Upper lobe of left lung (tissue), 6 donors: ENCODE data around the gene OPA3. TPM values are rescaled to one million over a fixed set of nuclear protein-coding genes. Genes with fewer than 3 reads are reported as not detected.
A peak's percentile ranks its signal among the peaks of the same experiment; 100 is the strongest.

Experiments used
- ATAC-seq, 2 donors: fragments of 200-7000 bp; cut with Tn5 transposase; one replicate each; pipeline ENCODE4 v1.9.1; 2022; ENCODE audit warnings: mild to moderate bottlenecking in 2 of 2, moderate library complexity in 2 of 2; ENCODE audit not compliant: low FRiP score in 2 of 2
- DNase-seq, 2 donors: peaks; one replicate each; pipeline ENCODE4 v3.0.0-alpha.2; 2019 to 2020
- H3K27ac ChIP-seq, 4 donors: fragments of 200-600 bp; sonication (generic); one replicate each; pipeline ENCODE4 v1.5.1; 2016 to 2019
- H3K27me3 ChIP-seq, 4 donors: fragments of 200-600 bp; sonication (generic); one replicate each; pipeline ENCODE4 v1.5.1; 2017 to 2019
- H3K36me3 ChIP-seq, 4 donors: fragments of 200-600 bp; sonication (generic); one replicate each; pipeline ENCODE4 v1.5.1; 2016 to 2019
- H3K4me1 ChIP-seq, 4 donors: fragments of 200-600 bp; sonication (generic); one replicate each; pipeline ENCODE4 v1.5.1; 2018 to 2019
- H3K4me3 ChIP-seq, 4 donors: fragments of 200-600 bp; sonication (generic); one replicate each; pipeline ENCODE4 v1.5.1; 2017 to 2019; ENCODE audit warnings: mild to moderate bottlenecking in 2 of 4, moderate library complexity in 1 of 4
- H3K9me3 ChIP-seq, 4 donors: fragments of 200-600 bp; sonication (generic); one replicate each; pipeline ENCODE4 v1.5.1; 2018 to 2019
- EP300 ChIP-seq, 4 donors: sonication (generic); formaldehyde crosslinking; IDR thresholded peaks; one replicate each; pipeline ENCODE4 v1.5.1; 2017; ENCODE audit warnings: antibody characterized with exemption in 4 of 4, control low read depth in 2 of 4
- POLR2A ChIP-seq, 4 donors: fragments of 450-650 bp; IDR thresholded peaks; one replicate each; pipeline ENCODE4 v1.5.1; 2016 to 2017; ENCODE audit warnings: antibody characterized with exemption in 4 of 4, mild to moderate bottlenecking in 2 of 4
- POLR2AphosphoS5 ChIP-seq, 2 donors: sonication (generic); formaldehyde crosslinking; IDR thresholded peaks; one replicate each; pipeline ENCODE4 v1.5.1; 2017; ENCODE audit warnings: antibody characterized with exemption in 2 of 2
- WGBS, 2 donors: methylation state at CpG; one replicate each; pipeline ENCODE4 v1.1.5; 2017 to 2018; 5-methylcytosine and 5-hydroxymethylcytosine counted together
- total RNA-seq, 6 donors: library from RNA; depleted of rRNA in 4 of 6; stranded (reverse); fragments of >200 nt in 4 of 6; gene quantifications; one replicate each; pipeline versions ENCODE4 v1.1.0 to v1.2.1, GENCODE V29; 2016 to 2021
- TF ChIP-seq, protein P1 (sequence below), 6 experiments: fragments of 450-650 bp in 4 of 6; fragments of 200-600 bp in 2 of 6; sonication (generic) in 2 of 6; IDR thresholded peaks; one replicate each; pipeline ENCODE4 v1.5.1; 2016 to 2019; ENCODE audit warnings: antibody characterized with exemption in 6 of 6
- donor health status: DM: no; HTN: no; CAD: no; lungs with moderate emphysema.
- donor health status: DM: no; HTN: yes; CAD: no; lungs with severe emphysema.

The OPA3 gene
- total RNA-seq, 6 donors from 2014 or later: 9.9 to 14.3 (median 12.7) TPM

DNA sequence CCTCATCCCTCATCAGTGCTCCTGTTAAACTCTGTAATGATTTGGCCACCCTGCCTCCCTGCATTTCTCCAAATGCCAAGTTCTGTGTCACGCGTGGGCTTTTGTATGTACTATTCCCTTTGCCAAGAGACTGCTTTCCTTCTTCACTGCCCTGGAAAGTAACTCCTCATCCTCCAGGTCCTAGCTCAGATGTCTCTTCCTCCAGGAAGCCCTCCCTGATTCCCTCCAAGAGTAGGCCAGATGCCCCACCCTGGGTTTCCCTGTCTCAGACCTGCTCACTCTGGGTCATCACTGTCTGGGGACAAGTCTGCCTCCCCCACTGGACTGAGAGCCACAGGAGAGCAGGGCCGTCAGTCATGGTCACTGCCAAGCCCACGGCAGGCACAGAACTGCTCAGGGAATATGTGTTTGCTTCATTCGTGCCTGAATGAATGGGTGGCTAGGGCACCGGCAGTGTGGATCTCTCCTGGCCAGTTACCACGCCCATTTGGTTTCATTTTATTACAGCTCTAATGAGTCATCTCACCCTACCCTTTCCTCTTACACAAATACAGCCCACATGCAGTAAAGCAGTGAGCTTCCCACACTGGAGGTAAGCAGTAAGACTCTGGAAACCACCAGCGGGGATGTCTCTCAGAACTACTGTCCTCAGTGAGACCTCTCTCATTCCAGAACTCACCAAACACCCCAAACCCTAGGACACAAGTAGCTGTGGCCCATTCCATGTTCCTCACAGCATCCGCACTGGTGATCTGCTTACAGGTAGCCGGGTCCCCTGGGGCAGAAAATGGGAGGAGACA is 29.5 kb upstream of the OPA3 start:
- H3K4me3 ChIP-seq: no peak overlapping the region
- H3K9me3 ChIP-seq: no peaks in the 10 kb centered on the region
- H3K4me1 ChIP-seq: peaks cover 6 to 15% (median 10%) of the 10 kb centered on the region in 4 donors
- H3K27ac ChIP-seq: peak overlapping the region in 3 of 4 donors; percentile 26 to 75 (median 42)
- peaks cover 0 to 74% (median 40%) of the 10 kb centered on the region in 4 donors for H3K36me3 ChIP-seq
- TF ChIP-seq POLR2AphosphoS5 (IDR thresholded peaks at IDR 0.05) (no peak), EP300 (IDR thresholded peaks at IDR 0.05) (no peak), POLR2A (IDR thresholded peaks at IDR 0.05) (no peak)
- TF ChIP-seq, protein P1, sequence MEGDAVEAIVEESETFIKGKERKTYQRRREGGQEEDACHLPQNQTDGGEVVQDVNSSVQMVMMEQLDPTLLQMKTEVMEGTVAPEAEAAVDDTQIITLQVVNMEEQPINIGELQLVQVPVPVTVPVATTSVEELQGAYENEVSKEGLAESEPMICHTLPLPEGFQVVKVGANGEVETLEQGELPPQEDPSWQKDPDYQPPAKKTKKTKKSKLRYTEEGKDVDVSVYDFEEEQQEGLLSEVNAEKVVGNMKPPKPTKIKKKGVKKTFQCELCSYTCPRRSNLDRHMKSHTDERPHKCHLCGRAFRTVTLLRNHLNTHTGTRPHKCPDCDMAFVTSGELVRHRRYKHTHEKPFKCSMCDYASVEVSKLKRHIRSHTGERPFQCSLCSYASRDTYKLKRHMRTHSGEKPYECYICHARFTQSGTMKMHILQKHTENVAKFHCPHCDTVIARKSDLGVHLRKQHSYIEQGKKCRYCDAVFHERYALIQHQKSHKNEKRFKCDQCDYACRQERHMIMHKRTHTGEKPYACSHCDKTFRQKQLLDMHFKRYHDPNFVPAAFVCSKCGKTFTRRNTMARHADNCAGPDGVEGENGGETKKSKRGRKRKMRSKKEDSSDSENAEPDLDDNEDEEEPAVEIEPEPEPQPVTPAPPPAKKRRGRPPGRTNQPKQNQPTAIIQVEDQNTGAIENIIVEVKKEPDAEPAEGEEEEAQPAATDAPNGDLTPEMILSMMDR (IDR thresholded peaks at IDR 0.05): no peak
- peak in 1 of 2 donors; percentile 77 for ATAC-seq
- WGBS, 2 donors: 71 to 85% methylated on average over 6 to 9 of the region's 10 CpGs
- no peaks in the 10 kb centered on the region for H3K27me3 ChIP-seq
- no peak for DNase-seq

DNA sequence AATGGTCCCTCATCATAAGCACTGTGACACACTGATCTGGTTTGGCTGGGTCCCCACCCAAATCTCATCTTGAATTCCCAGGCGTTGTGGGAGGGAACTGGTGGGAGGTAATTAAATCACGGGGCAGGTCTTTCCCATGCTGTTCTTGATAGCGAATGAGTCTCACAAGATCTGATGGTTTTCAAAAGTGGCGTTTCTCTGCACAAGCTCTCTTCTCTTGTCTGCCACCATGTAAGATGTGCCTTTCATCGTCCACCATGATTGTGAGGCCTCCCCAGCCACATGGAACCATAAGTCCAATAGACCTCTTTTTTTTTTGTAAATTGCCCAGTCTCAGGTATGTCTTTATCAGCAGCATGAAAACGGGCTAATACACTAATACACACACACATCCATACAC is 24.3 kb upstream of the OPA3 start:
- Histone ChIP-seq H3K36me3 (peaks cover 0 to 53% (median 21%) of the 10 kb centered on the region in 4 donors), H3K27ac (no peak overlapping the region), H3K27me3 (no peaks in the 10 kb centered on the region), H3K4me3 (no peak overlapping the region), H3K9me3 (no peaks in the 10 kb centered on the region), H3K4me1 (peaks cover 7 to 11% (median 9%) of the 10 kb centered on the region in 4 donors)
- ATAC-seq (no peak), DNase-seq (no peak)
- no peak for TF ChIP-seq POLR2A (IDR thresholded peaks at IDR 0.05)
- 96% methylated on average over 6 of the region's 6 CpGs for WGBS, 2 donors

DNA sequence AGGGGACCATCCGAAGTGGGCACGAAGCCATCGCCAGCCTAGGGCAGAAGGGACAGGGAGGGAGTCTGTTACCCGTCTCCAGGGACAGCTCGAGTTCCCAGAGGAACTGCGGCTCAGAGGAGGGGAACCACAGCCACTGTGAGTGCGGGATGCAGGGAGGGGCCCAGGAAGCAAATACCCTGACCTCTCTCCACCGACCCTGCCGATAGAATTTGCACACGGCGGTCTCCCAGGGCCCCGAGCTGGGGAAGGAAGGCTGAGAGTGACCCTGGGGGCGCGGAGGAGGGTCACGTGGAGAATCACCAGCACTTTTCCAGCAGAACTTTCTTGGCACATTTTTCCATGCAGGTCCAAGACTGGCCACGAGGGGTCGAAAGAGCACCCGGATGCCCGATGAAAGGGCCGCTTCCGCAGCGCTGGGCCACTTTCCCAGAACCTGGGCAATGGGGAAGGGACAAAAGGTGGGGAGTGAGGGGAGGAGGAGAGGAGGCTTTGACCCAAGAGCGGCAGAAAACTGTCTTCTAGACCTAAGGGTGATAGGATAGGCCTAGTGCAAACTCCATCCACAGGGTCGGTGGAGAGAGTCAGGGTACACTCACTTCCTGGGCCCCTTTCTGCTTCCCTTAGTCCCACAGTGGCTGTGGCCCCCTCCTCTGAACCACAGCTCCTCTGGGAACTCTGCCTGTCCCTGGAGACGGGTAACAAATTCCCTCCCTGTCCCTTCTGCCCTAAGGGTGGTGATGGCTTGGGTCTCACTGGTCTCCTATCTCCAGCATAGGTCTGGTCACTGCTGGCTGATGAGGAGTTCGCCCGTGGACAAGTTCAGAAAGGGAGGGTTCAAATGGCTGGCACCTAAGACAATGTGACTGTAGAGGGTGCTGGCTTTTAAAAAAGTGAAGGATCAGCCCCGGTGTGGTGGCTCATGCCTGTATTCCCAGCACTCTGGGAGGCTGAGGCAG is 22.7 kb upstream of the OPA3 start:
- peak in 1 of 2 donors; percentile 76 for DNase-seq
- WGBS, 2 donors: 17 to 25% methylated on average over 22 to 28 of the region's 28 CpGs
- Histone ChIP-seq H3K9me3 (no peaks in the 10 kb centered on the region), H3K36me3 (peaks cover 0 to 37% (median 15%) of the 10 kb centered on the region in 4 donors), H3K4me1 (peaks cover 6 to 11% (median 8%) of the 10 kb centered on the region in 4 donors), H3K27ac (peak overlapping the region; percentile 4 to 67 (median 50)), H3K4me3 (peak overlapping the region in 3 of 4 donors; percentile 23 to 43 (median 32)), H3K27me3 (peaks cover 0 to 6% (median under 1%) of the 10 kb centered on the region in 4 donors)
- TF ChIP-seq POLR2AphosphoS5 (IDR thresholded peaks at IDR 0.05) (peak in 1 of 2 donors; percentile 39), EP300 (IDR thresholded peaks at IDR 0.05) (no peak)
- TF ChIP-seq, protein P1 (IDR thresholded peaks at IDR 0.05): peak; percentile 85 to 92 (median 90)
- peak; percentile 89 to 90 for ATAC-seq

DNA sequence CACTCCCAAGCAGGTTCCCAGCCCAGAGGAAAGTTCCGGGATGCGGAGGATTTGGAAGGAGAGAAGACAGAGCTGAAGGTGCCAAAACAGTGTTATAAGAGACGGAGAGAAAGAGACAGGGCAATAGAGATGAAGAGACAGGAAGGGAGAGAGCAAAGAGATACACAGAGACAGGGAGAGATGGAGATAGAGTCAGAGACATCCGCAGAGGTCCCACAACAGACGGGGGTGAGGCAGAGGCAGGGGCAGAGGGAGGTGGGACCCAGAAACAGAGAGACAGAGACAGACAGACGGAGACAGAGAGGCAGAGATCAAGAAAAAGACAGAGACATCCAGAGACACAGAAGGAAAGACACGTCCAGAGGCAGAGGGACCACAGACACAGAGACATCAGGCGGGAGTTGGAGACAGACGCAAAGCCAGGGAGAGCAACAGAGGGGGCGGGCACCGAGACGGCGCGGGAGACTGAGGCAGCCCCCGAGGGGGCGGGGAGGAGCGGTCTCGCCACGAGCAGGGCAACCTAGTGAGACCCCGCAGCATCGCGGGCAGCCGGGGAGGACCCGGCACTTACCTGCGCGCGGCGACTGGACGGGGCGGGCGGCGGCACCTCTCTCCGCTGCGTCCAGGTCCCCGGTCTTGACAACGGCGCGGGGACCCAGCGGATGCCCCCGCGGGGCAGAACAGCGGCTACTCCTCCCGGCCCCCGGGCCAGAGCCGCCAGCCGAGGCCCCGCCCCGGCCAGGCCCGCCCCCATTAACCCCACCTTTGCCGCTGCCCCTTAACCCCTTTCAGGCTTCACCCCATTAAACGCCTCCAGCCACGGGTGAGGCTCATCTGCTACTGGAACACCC is 17.1 kb upstream of the OPA3 start, which contains the start of gene GPR4:
Gene GPR4 (minus strand): TSS at position 689 of the 851 bp plus-strand sequence. CDS start 10,346 bp downstream, outside the sequence.
- peak in 1 of 2 donors; percentile 36 for TF ChIP-seq POLR2AphosphoS5 (IDR thresholded peaks at IDR 0.05)
- TF ChIP-seq POLR2A (IDR thresholded peaks at IDR 0.05): peak in 1 of 4 donors; percentile 24
- no peak for TF ChIP-seq EP300 (IDR thresholded peaks at IDR 0.05)
- no peaks in the 10 kb centered on the region for H3K36me3 ChIP-seq
- peak in 1 of 2 donors; percentile 85 for DNase-seq
- peaks cover 0 to 36% (median 17%) of the 10 kb centered on the region in 4 donors for H3K27me3 ChIP-seq
- ATAC-seq: peak in 1 of 2 donors; percentile 57
- H3K27ac ChIP-seq: peak within 1 kb of the TSS; percentile 42 to 89 (median 84)
- peak within 1 kb of the TSS; percentile 50 to 57 (median 53) for H3K4me3 ChIP-seq
- no peaks in the 10 kb centered on the region for H3K9me3 ChIP-seq
- H3K4me1 ChIP-seq: peaks cover 18 to 49% (median 27%) of the 10 kb centered on the region in 4 donors
- 5 to 8% methylated on average over 14 to 46 of the region's 52 CpGs for WGBS, 2 donors

DNA sequence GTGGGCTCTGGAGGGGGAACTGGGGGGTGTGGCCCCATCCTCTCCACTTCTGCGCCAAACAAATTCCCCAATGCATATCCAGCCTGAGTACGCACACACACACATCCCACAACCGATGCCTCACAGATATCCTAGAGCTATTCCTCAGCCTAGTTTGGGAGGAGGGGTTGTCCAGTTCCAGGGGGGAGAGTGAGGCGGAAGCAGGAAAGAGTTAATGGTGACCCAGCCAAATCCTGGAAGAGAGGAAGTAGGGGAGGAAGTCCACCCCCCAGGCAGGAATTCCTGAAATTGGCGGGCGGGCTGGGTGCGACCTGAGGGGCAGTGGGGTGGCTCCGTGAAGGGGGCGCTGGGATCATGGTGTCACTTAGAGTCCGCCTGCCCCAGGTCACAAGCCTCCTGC is 16.5 kb upstream of the OPA3 start:
- H3K27ac ChIP-seq: peak overlapping the region; percentile 42 to 89 (median 84)
- H3K27me3 ChIP-seq: peaks cover 0 to 36% (median 17%) of the 10 kb centered on the region in 4 donors
- TF ChIP-seq POLR2A (IDR thresholded peaks at IDR 0.05): no peak
- peak; percentile 26 to 39 for TF ChIP-seq POLR2AphosphoS5 (IDR thresholded peaks at IDR 0.05)
- H3K4me3 ChIP-seq: peak overlapping the region; percentile 50 to 57 (median 53)
- ATAC-seq (no peak), DNase-seq (no peak)
- no peaks in the 10 kb centered on the region for H3K36me3 ChIP-seq
- WGBS, 2 donors: 4 to 24% methylated on average over 8 to 10 of the region's 10 CpGs
- peaks cover 17 to 50% (median 27%) of the 10 kb centered on the region in 4 donors for H3K4me1 ChIP-seq
- H3K9me3 ChIP-seq: no peaks in the 10 kb centered on the region
